Stimulated activated CD4-positive, alpha-beta T cell treated with anti-CD3 and anti-CD28 coated beads, Interleukin-2, amount 100 ng/mL, for 4 hours (primary cell): ENCODE results near the gene OR1N2.
"Not testable (repeated sequence)": the region's sequence is repeated elsewhere in the genome, so short reads cannot be mapped to it uniquely, and the experiment has no call there.

ENCODE experiments used
- DNase-seq: peaks from one replicate; pipeline ENCODE4 v3.0.0-alpha.2; 2020; ENCODE audit warnings: low read depth

Gene OR1N2, protein sequence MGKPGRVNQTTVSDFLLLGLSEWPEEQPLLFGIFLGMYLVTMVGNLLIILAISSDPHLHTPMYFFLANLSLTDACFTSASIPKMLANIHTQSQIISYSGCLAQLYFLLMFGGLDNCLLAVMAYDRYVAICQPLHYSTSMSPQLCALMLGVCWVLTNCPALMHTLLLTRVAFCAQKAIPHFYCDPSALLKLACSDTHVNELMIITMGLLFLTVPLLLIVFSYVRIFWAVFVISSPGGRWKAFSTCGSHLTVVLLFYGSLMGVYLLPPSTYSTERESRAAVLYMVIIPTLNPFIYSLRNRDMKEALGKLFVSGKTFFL

DNA sequence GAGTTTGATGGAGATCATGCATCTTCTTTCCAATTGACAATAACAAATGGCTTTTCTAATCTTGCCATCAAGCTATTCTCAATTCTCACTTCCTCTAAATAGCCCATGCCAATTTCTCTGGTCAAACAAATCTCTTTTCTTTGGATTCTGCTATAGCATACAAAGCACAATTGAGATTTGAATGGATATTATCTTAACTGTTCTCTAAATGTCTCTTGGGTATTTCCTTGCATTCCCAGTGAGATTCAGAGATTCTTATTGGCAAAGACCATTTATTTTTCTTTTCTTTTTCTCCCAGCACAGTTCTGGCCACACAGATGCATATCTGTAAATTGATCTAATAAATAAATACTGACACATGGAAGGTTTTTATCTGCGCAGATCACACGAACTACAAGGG is at the start of gene OR1N2:
TSS of gene OR1N2 (plus strand) at position 301 of the 400 bp plus-strand sequence. CDS start 100 bp downstream, outside the sequence.
- no peak for DNase-seq

DNA sequence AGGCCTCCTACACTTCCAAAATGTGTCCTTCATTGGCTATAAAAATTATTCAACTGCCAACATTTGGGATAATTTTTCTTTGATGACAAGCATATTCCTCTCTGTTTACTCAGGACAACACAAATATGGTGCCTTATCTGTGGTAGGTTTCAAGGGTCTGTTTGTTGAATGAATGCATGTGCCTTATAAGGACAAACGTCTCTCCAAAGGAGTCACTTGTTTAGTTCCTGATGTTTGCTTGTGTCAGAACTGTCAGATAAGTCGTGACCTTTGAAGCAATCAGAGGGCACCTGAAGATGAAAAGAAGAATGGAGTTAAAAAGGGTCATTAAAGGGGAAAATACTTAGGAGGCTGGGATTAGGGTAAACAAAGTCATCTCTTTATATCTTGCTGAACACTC is 45.9 kb upstream of the OR1N2 start:
- no peak for DNase-seq

DNA sequence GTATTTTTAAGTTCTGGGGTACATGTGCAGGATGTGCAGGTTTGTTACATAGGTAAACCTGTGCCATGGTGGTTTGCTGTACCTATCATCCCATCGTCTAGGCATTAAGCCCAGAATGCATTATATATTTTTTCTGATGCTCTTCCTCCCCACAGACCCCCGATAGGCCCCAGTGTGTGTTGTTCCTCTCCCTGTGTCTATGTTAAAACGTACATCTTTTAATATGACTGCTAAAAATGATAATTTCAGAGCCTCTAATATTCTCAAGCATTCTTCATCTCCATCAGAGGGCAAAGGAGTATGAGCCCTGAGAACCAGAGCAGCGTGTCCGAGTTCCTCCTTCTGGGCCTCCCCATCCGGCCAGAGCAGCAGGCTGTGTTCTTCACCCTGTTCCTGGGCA is 42.4 kb upstream of the OR1N2 start, which contains the start of gene OR1J2:
TSS of gene OR1J2 (plus strand) at position 301 of the 400 bp plus-strand sequence. CDS start at position 301, 0 bp downstream.
- no peak for DNase-seq

DNA sequence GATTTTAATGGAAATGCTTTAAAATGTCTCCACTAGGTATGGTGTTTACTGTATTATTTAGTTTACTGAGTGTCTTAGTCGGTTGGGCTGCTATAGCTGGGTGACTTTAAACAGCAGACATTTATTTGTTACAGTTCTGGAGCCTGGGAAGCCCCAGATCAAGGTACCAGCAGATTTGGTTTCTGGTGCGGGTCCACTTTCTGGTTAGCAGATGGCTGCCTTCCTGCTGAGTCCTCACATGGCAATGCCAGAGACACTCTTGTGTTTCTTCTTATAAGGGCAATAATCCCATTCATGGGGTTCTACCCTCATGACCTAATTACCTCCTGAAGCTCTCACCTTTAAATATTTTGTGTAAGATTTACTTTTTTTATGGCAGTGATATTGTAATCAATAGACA is 34.7 kb upstream of the OR1N2 start:
- no peak for DNase-seq

DNA sequence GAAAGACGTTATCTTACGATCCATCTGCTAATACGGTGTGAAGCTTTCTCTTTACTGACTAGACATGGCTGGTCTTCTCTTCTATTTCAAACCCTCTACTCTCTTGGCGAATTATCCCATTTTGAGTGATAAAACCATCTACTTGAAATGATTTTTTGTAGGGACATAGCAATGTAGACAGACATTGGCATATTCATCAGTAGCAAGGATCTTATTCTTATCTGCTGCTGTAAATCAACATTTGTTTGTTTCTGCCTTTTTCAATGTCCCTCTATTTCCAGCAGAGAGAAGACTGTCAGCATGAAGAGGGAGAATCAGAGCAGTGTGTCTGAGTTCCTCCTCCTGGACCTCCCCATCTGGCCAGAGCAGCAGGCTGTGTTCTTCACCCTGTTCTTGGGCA is 34.1 kb upstream of the OR1N2 start, which contains the start of gene OR1J4:
TSS of gene OR1J4 (plus strand) at position 301 of the 400 bp plus-strand sequence. CDS start at position 301, 0 bp downstream.
- DNase-seq, result no peak

DNA sequence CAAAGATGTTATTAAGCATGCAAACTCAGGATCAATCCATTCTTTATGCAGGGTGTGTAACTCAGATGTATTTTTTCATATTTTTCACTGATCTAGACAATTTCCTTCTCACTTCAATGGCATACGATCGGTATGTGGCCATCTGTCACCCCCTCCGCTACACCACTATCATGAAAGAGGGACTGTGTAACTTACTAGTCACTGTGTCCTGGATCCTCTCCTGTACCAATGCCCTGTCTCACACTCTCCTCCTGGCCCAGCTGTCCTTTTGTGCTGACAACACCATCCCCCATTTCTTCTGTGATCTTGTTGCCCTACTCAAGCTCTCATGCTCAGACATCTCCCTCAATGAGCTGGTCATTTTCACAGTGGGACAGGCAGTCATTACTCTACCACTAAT is 33.5 kb upstream of the OR1N2 start:
- no peak for DNase-seq

DNA sequence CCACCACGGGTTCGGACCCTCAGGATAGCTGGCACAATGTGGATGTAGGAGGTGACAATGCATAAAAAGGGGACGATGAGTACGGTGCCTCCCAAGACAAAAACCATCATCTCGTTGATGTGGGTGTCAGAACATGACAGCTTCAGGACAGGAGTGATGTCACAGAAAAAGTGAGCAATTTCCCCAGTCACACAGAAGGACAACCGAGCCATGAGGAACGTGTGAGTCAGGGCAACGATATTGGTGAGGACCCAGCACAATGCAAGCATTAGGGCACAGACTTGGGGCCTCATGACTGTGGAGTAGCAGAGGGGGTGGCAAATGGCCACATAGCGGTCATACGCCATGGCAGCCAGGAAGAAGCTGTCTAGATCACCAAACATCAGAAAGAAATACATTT is 26.3 kb upstream of the OR1N2 start:
- no peak for DNase-seq

DNA sequence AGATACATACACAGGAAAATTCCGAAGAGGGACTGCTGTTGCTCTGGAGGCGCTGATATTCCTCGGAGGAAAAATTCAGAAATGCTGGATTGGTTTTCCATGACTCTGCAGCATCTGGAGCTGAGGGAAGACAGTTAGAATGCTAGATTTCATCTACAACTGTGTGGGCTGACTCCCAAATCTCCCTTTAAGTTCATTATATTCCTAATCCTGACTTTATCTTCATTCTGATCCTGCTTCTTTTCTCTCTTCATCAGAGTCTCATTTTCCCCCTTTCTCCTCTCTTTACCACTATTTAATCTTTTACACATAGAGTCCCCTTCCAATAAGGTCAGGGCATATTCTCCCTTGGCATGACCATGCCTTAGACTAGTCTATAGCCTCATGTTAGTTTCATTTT is 25.7 kb upstream of the OR1N2 start, which contains the start of gene OR1N1:
TSS of gene OR1N1 (minus strand) at position 101 of the 400 bp plus-strand sequence. CDS start at position 101, 0 bp downstream.
- DNase-seq, result no peak

DNA sequence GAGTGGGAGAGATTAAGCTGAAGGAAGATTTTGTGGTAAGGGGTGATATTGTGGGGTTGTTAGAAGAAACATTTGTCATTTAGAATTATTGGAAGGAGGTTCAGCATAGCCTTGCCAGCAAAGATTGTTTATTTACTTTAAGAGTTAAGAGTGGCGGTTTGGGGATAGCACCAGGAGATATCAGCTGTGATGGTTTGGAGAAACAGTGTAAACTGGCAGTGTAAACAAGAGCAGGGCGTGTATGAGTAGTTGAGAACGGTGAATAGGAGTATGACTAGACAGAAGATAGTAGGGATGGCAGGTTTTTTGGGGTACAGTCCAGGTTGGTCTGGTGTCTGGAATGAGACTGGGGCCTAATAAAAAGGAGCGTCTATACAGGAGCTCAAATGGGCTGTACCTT is 21.8 kb upstream of the OR1N2 start:
- not testable (repeated sequence) for DNase-seq

DNA sequence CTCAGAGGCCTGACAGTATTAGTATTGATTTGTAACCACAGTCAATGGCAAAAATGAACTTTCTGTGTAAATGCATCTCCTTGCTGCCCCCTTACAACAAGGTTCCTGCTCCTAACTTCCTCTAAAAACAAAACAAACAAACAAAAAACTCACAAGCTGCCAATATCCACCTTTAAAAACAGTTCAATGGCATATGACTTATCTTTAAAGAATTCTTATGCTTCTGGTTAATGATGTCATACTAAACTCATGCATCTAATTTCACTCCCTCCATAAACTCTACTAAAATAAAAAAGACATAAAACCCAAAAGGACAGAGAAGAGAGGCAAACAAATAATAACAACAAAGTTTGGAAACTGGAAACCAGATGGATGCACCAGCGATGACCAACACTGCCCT is 16.8 kb upstream of the OR1N2 start:
- no peak for DNase-seq

DNA sequence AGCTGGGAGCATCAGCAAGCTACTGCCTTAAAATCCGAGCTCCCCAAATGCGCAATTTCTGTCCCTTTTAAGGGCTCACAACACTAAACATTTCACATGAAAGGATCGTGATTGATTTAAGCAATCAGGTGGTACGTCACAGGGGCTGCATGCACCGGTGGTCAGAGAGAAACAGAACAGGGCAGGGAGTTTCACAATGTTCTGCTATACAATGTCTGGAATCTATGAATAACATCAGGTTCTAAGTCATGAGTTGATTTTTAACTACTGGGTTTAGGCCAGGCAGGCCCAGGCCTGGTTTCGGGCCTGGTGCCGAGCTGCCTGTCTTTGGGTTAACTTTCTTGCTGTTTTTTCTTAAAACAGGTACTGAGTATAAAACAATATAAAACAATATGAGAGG is 15.8 kb upstream of the OR1N2 start:
- not testable (repeated sequence) for DNase-seq

DNA sequence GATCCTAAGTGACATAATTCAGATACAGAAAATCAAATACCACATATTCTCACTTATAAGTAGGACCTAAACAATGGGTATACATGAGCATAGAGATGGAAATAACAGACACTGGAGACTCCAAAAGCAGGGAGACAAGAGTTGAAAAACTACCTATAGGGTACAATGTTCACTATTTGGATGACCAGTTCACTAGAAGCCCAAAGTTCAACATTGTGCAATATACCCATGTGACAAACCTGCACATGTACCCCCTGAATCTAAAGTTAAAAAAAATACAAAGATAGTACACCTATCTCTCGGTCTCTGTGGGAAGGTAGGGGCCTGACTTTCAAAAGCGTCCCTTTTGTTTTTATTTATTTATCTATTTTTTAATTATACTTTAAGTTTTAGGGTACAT is 14.2 kb upstream of the OR1N2 start:
- DNase-seq, result no peak

DNA sequence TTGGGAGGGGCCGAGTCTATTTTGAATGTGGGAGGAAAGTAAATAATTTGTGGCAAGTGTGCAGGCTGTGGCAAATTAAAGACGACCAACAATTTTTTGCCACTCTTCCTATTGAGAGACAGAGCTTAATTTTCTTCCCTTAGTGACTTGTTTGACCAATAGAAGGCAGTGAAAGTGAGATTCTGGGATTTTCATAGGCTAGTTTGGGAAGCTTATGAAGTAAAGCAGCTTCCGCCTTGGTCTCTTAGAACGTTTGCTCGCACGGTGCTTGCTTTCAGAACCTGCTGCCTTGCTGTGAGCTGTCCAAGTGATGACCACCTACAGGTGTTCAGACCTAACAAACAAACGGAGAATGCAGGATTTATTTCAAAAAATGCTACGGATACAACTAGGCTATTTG is 6.7 kb upstream of the OR1N2 start:
- no peak for DNase-seq

DNA sequence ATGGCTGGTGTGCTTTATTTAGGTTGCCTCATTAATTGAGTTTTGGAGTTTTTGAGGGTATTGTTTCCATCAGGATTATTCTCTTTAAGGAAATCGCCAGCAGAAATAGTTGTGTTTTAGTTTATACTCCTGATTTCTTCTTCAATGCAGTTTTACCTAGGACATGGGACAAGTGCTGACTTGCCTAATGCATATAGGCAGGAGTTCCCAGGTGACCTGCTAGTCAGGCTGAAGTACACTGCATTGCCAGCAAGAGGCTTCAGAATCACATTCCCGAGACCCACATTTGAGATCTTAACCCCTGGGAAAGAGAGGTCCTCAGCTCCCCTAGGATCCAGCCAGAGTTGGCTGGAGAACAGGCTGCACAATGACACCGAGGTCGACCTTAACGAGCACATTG is 1.5 kb upstream of the OR1N2 start:
- no peak for DNase-seq

DNA sequence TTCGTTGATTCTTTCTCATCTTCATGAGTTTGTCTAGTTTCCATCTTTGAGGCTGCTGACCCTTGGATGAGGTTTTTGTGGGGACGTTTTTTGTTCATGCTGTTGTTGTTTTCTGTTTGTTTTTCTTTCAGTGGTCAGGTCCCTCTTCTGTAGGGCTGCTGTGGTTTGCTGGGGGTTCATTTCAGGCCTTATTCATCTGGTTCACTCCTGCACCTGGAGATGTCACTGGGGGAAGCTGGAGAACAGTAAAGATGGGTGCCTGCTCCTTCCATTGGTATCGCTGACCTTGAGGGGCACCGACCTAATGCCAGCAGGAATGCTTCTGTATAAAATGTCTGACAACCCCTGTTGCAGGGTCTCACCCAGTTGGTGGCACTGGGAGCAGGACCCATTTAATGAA is 8.5 kb downstream of the OR1N2 start:
- no peak for DNase-seq

DNA sequence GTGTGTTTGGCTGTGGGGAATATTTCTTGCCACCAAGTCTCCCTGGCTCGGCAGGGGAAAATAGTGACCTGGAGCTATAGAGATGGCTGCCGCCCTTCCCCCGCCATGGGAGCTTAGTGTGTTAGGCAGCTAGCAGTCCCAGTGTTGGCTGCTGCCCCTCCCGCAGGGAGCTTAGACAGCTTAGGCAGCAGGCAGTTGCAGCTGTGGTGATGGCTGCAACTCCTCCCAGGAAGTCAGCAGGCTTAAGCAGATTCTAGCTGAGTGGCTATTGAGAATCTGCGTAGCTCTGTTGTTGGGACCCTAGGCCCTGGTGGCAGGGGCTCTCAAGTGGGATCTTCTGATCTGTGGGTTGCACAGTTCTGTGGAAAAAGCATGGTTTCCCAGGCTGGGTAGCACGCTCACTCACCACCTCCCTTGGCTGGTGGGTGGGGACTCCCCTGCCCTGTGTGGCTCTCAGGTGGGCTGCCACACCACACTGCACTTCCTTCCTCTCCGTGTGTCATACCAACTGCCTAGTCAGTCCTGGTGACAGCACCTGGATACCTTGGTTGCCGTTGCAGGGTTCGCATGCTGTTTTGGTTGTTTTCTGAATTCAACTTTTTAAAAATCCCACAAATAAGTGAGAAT is 9.3 kb downstream of the OR1N2 start:
- DNase-seq, result no peak

DNA sequence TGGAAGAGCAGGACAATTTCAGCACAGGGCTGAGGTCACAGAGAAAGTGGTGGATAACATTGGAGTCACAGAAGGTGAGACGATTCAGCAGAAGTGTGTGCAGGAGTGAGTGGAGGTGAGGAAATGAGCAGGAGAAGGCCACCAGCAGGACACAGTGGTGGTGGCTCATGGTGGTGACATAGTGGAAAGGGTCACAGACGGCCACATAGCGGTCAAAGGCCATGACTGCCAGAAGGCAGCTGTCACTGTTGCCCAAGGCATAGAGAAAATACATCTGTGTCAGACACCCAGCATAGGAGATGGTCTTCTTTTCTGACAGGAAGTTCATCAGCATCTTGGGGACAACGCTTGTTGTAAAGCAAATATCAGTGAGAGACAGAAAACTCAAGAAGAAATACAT is 15.0 kb downstream of the OR1N2 start:
- DNase-seq, result no peak

DNA sequence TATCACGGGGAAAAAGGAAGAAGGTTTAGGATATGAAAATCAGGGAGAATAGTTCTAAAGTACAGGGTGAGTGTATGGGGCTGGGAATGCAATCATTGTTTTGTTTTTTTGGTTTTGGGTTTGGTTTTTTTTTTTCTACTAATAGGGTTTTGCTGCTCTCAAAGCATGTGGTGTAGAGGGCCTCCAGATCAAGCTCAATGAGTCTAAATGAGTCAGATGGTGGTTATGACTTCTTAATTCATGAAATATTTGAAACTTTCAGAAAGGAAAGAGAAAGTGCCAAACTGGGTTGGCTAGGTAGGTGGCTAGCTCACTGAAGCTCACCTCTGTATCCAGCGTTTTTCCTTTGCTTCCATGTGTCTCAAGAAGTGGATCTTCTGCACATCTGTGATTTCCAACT is 19.5 kb downstream of the OR1N2 start:
- DNase-seq, result no peak

DNA sequence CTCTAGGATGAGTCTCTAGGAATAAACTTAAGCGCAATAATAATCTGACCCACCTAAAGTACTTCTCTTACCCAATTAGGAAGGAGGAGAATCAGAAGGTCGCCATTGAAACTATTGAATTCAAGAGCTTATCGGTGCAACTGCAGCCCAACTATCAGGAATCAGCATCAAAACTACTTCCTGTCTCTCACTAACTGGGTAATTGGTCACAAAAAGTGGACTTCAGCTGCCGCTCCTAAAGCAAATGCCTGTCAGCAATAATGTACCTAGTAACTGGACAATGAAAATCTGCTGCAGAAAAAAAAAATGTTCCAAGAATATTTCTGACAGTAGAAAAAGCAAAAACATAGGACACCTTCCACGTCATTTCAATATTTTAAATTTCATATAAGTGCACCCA is 27.0 kb downstream of the OR1N2 start:
- no peak for DNase-seq

DNA sequence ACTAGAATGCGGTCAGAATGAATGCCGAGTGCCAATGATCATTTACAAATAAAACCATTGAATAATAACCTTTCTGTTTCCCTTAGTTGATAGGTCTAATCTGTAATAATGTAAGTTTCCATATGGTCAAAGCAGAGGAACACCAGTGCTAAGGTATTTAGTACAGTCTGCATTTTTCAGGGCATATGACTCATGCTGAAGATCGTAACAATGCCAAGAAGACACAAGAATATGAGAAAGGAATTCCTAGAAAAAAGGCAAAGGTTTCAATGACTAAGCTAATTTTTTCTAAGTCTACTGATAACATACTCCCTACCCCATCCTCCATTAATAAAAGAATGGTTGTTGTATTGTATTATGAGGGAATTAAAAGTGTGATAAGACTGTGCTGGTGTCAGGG is 27.4 kb downstream of the OR1N2 start:
- DNase-seq, result no peak

DNA sequence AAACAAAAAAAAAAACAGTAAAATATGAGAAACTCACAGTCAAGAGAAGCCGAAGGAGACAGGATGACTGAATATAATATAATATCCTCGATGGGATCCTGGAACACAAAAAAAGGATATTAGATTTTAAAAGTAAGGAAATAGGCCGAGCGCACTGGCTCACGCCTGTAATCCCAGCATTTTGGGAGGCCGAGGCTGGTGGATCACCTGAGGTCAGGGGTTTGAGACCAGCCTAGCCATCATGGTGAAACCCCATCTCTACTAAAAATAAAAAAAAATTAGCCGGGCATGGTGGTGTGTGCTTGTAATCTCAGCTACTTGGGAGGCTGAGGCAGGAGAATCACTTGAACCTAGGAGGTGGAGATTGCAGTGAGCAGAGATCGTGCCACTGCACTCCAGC is 30.4 kb downstream of the OR1N2 start, which contains the start of gene OR1L8:
TSS of gene OR1L8 (minus strand) at position 101 of the 400 bp plus-strand sequence. CDS start 14,907 bp downstream, outside the sequence.
- not testable (repeated sequence) for DNase-seq
